GM19239 (cell line): Measurements from ENCODE around the gene ADM2.
A peak's percentile ranks its signal among the peaks of the same experiment; 100 is the strongest.
"Not testable (repeated sequence)": the region's sequence is repeated elsewhere in the genome, so short reads cannot be mapped to it uniquely, and the experiment has no call there.

Experiments
- DNase-seq: peaks from one replicate; pipeline ENCODE4 v3.0.0; 2011; ENCODE audit warnings: low spot score; ENCODE audit not compliant: insufficient read length
- FAIRE-seq: peaks from 2 replicates; lab custom pipeline; 2011; peaks lifted over from hg19 to GRCh38; lab: Jason Lieb, UNC

The ADM2 gene

GRCh38 chr22:50504369-50505211 is 23.2 kb downstream of the ADM2 start:
- FAIRE-seq (no peak), DNase-seq (no peak)

GRCh38 chr22:50505276-50505775 is 24.0 kb downstream of the ADM2 start:
- FAIRE-seq = no peak

GRCh38 chr22:50505776-50506610 is 24.6 kb downstream of the ADM2 start:
- no peak for FAIRE-seq
- DNase-seq = no peak

More at GRCh38 chr22:50505276-50505775, 24.0 kb downstream of the ADM2 start:
- no peak for DNase-seq

- DNase-seq = no peak
- FAIRE-seq = no peak
Measured at GRCh38 chr22:50506611-50507420, 25.5 kb downstream of the ADM2 start.

GRCh38 chr22:50507421-50507990 is 26.2 kb downstream of the ADM2 start, which contains the start of gene LMF2:
LMF2 (minus strand) TSS chr22:50507702; CDS start chr22:50507675, 27 bp downstream.
- peak; percentile 64 for FAIRE-seq
- peak; percentile 99 for DNase-seq

GRCh38 chr22:50507991-50508884 is 26.9 kb downstream of the ADM2 start, which contains the start of gene NCAPH2:
NCAPH2 (plus strand) TSS chr22:50508224; CDS start chr22:50508338, 114 bp downstream.
- FAIRE-seq = peak; percentile 97
- DNase-seq = peak; percentile 100

- no peak for FAIRE-seq
Measured at GRCh38 chr22:50508897-50509296, 27.6 kb downstream of the ADM2 start.

GRCh38 chr22:50513175-50513574 is 31.8 kb downstream of the ADM2 start:
- FAIRE-seq (no peak), DNase-seq (no peak)

More at GRCh38 chr22:50508897-50509296, 27.6 kb downstream of the ADM2 start:
- no peak for DNase-seq

- DNase-seq = no peak
Measured at GRCh38 chr22:50516068-50516467, 34.7 kb downstream of the ADM2 start.

GRCh38 chr22:50516891-50517290 is 35.5 kb downstream of the ADM2 start:
- DNase-seq = no peak

More at GRCh38 chr22:50516068-50516467, 34.7 kb downstream of the ADM2 start:
- FAIRE-seq = no peak

GRCh38 chr22:50517495-50518260 is 36.3 kb downstream of the ADM2 start:
- FAIRE-seq (no peak), DNase-seq (no peak)

More at GRCh38 chr22:50516891-50517290, 35.5 kb downstream of the ADM2 start:
- no peak for FAIRE-seq

- FAIRE-seq = no peak
- no peak for DNase-seq
Measured at GRCh38 chr22:50518606-50519005, 37.3 kb downstream of the ADM2 start.

GRCh38 chr22:50519151-50519550 is 37.8 kb downstream of the ADM2 start:
- no peak for DNase-seq
- no peak for FAIRE-seq

- FAIRE-seq, DNase-seq: not testable (repeated sequence)
Measured at GRCh38 chr22:50520184-50520583, 38.8 kb downstream of the ADM2 start.

GRCh38 chr22:50520826-50521453 is 39.6 kb downstream of the ADM2 start:
- no peak for DNase-seq
- no peak for FAIRE-seq

- DNase-seq (no peak), FAIRE-seq (no peak)
Measured at GRCh38 chr22:50521710-50522109, 40.4 kb downstream of the ADM2 start.

GRCh38 chr22:50522208-50522805 is 41.0 kb downstream of the ADM2 start:
- no peak for DNase-seq
- no peak for FAIRE-seq
